Measurements from ENCODE around the gene CCR5AS.
"Not testable (repeated sequence)": the region's sequence is repeated elsewhere in the genome, so short reads cannot be mapped to it uniquely, and the experiment has no call there.

CCR5AS gene

DNA sequence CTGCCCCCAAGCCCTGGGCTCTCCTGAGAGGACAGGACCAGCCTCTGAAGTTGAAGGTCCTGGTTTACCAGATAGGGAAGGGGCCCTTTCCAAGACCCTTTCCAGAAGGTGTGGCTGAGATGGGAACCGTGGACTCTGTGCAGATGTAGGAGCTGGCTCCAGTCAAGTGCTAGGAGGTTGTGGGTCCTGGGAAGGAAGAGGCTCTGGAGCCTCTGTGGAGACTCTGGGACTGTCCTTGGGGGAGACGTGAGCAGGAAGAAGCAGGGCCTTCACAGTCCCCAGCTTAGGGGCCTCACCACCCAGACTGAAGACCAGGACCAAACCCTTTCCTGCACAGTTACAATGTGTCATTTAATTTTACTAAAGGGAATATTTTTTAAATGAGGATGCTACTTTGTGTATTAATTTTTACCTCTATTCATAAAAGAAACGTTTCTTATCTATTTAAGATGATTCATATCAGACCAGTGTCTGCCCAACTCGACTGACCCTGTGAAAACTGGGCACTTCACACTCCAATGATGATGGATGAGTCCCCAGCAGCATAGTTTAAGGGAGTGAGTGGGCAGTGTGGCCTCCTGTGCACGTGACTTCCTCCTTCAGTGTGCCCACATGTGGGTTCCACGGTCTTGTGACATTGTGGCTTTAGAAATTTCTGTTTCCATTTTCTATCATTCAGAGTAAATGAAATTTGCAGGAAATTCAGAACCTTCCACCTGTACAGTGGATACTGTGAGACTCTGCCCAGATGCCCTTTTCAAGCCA lies 10.9 kb downstream of the CCR5AS start:
- DNase-seq (ENCODE audit: low spot score) (no peak), ATAC-seq (ENCODE audit: low FRiP score) (peak; percentile 13)
- TF ChIP-seq, protein P1, sequence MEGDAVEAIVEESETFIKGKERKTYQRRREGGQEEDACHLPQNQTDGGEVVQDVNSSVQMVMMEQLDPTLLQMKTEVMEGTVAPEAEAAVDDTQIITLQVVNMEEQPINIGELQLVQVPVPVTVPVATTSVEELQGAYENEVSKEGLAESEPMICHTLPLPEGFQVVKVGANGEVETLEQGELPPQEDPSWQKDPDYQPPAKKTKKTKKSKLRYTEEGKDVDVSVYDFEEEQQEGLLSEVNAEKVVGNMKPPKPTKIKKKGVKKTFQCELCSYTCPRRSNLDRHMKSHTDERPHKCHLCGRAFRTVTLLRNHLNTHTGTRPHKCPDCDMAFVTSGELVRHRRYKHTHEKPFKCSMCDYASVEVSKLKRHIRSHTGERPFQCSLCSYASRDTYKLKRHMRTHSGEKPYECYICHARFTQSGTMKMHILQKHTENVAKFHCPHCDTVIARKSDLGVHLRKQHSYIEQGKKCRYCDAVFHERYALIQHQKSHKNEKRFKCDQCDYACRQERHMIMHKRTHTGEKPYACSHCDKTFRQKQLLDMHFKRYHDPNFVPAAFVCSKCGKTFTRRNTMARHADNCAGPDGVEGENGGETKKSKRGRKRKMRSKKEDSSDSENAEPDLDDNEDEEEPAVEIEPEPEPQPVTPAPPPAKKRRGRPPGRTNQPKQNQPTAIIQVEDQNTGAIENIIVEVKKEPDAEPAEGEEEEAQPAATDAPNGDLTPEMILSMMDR (IDR thresholded peaks at IDR 0.05): no peak

DNA sequence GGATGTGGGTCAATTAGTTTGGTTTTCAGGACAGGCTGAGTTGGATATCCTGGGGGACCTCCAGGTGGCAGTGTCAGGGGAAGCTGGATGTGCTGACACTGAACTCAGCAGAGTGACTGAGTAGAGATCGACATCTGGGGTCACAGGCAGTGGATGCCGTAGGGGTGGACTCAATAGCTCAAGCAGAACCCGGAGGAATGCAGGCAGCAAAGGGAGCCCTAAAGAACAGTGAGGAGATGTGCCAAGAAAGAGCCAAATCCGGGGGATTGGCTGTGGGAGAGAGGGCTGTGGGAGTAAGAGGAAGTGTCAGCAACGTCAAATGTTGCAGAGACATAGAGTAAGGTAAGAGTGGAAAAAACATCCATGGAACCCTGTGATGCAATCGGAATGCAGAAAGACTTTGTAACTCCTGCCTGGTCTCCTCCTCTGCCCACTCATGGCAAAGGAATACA lies 11.6 kb downstream of the CCR5AS start:
- ATAC-seq (ENCODE audit: low FRiP score) (peak; percentile 83), DNase-seq (ENCODE audit: low spot score) (no peak)
- TF ChIP-seq, protein P1 (IDR thresholded peaks at IDR 0.05): no peak

DNA sequence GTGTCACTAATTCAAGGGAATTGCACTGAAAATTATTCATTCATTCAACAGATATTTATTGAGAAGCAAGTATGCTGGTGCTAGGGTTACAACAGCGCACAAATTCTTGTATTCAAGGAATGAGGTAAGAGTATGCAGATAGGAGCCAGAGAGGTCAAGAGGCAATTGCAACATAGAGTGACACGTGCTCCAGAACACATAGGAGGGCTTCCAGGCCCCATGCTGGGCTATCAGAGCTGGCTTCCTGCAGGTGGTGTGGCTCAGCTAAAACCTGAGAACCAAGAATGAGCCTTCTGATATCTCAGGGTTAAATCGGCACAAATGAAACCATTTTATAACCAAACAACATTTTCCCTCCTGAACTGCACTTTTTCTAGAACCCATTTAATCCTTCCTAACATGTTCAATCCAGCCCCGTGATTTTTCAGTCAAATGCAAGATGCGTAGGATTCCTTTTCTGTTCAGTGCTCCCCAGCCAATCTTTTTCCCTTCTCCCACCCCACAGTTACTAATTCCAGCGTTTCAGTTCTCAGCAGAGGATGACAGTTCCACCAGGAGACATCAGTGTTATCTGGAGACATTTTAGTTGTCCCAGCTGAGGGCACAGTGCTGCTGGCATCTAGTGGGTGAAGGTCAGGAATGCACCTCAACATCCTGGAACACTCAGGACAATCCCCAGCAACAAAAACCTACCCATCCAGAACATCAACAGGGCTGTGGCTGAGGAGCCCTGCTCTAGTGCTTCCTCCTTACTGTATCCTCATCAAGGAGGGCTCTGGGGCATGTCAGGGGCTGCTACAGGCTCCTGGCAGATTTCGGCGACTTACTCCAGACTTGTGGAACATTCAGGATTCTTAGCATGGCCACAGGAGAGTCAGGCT lies 13.1 kb downstream of the CCR5AS start:
- DNase-seq (ENCODE audit: low spot score) (no peak), ATAC-seq (ENCODE audit: low FRiP score) (peak; percentile 55)
- TF ChIP-seq, protein P1 (IDR thresholded peaks at IDR 0.05): no peak

DNA sequence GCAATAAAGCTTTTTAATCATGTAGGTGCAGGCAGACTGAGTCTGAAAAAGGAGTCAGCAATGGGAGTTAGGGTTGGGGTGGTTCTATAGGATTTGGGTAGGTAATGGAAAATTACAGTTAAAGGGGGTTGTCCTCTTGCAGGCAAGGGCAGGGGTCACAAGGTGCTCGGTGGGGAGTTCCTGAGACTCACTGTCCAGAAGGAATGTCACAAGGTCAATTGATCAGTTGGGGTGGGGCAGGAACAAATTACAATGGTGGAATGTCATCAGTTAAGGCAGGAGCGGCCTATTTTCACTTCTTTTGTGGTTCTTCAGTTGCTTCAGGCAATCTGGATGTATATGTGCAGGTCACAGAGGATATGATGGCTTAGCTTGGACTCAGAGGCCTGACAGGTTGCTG lies 13.9 kb downstream of the CCR5AS start:
- ATAC-seq (ENCODE audit: low FRiP score) (no peak), DNase-seq (ENCODE audit: low spot score) (no peak)

DNA sequence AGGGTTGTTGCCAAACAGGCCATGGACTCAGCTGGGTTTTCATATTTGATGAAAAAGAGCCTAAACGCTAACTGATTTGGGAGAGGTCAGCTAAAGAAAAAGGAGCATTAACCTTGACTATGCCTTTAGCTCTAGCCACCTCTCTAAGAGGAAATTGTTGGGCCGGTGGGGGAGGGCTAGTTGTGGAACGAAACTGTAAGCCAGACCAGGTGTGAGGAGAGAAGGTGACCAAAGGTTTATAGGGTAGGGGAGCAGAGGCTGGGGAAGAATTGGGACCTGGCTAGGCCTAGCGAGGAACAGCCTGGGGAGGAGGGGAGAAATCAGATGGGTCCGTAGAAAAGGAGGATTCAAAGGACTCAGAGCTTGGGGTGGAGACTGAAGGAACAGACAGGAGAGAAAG lies 15.3 kb downstream of the CCR5AS start:
- not testable (repeated sequence) for ATAC-seq (ENCODE audit: low FRiP score)

More for the DNA sequence above, 13.9 kb downstream of the CCR5AS start:
- TF ChIP-seq, protein P1 (IDR thresholded peaks at IDR 0.05): no peak

DNA sequence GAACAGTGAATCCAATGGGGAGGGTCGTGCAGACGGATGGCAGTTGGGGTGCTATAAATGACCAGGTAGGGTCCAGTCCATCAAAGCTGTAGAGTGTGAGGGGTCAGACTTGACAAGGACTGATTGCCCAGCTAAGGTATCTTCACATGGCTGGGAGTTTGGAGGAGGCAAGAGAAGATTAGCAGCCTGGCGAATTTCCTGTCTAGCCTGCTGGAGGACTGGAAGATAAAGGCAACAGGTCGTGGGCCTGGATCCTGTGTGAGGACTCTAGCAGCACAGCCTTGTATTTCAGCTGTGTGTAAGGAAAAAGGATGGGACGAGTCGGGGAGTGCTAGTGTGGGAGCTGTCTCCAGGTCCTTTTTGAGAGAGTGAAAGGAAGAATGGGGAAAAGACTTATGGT lies 17.6 kb downstream of the CCR5AS start:
- ATAC-seq (ENCODE audit: low FRiP score): no peak
- no peak for DNase-seq (ENCODE audit: low spot score)
- TF ChIP-seq, protein P1 (IDR thresholded peaks at IDR 0.05): no peak

More for the DNA sequence above, 15.3 kb downstream of the CCR5AS start:
- DNase-seq (ENCODE audit: low spot score): not testable (repeated sequence)

DNA sequence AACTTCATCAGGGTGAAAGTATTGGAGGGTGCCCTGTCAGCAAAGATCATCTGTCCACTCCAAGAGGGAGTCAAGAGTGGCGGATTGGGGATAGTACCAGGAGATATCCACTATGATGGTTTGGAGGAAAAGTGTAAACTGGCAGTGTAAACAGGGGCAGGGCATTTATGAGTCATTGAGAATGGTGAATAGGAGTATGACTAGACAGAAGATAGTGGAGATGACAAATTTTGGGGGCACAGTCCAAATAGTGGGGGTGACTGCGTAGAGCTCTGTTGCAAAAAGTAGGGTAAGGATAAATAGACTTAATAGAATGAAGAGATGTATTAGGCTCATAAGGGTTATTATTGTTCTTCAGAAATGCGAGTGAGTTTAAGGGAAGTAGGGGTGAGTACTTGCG lies 18.0 kb downstream of the CCR5AS start:
- ATAC-seq (ENCODE audit: low FRiP score); DNase-seq (ENCODE audit: low spot score): not testable (repeated sequence)
